Measurements from ENCODE around the gene TEDC1.

TEDC1 gene

GRCh38 chr14:105471823-105472485 is 19.1 kb upstream of the TEDC1 start:
- H3K4me2 ChIP-seq (ENCODE audit: low read length): no peak overlapping the region
- TF ChIP-seq EZH2phosphoT487 (IDR thresholded peaks at IDR 0.05; ENCODE audit: borderline replicate concordance, low read length) (no peak), CTCF (IDR thresholded peaks at IDR 0.05; ENCODE audit: low read depth, low read length, poor library complexity, severe bottlenecking) (no peak)
- peaks cover 28% of the 10 kb centered on the region for H3K4me1 ChIP-seq (ENCODE audit: control insufficient read depth, low read length)
- H3K27me3 ChIP-seq (ENCODE audit: control insufficient read depth, low read length): peaks cover 26% of the 10 kb centered on the region
- H3K4me3 ChIP-seq (ENCODE audit: low read length): no peak overlapping the region
- H3F3A ChIP-seq (ENCODE audit: control insufficient read depth, insufficient read depth): peaks cover 6% of the 10 kb centered on the region; the same call in 1 of the 2 replicates
- H3K36me3 ChIP-seq (ENCODE audit: control insufficient read depth, low read length): peaks cover 12% of the 10 kb centered on the region; the same call in 1 of the 2 replicates
- H3K27ac ChIP-seq (ENCODE audit: low read depth, low read length): no peak overlapping the region
- H3K9me2 ChIP-seq (replicated peaks; ENCODE audit: control insufficient read depth, low read length): no peaks in the 10 kb centered on the region
- no peaks in the 10 kb centered on the region for H3K9me3 ChIP-seq (ENCODE audit: control insufficient read depth, insufficient read depth, low read length)
- H3K79me2 ChIP-seq (ENCODE audit: control insufficient read depth, low read length): no peaks in the 10 kb centered on the region
- H4K20me1 ChIP-seq (ENCODE audit: control insufficient read depth, insufficient read depth, low read depth, low read length): no peaks in the 10 kb centered on the region

GRCh38 chr14:105472486-105472991 is 18.5 kb upstream of the TEDC1 start:
- Histone ChIP-seq H3K9me3 (ENCODE audit: control insufficient read depth, insufficient read depth, low read length) (no peaks in the 10 kb centered on the region), H3K4me2 (ENCODE audit: low read length) (no peak overlapping the region), H3K27me3 (ENCODE audit: control insufficient read depth, low read length) (peaks cover 30% of the 10 kb centered on the region), H3K4me3 (ENCODE audit: low read length) (no peak overlapping the region), H3F3A (ENCODE audit: control insufficient read depth, insufficient read depth) (peaks cover 6% of the 10 kb centered on the region; the same call in 1 of the 2 replicates), H3K27ac (ENCODE audit: low read depth, low read length) (no peak overlapping the region), H3K79me2 (ENCODE audit: control insufficient read depth, low read length) (no peaks in the 10 kb centered on the region), H4K20me1 (ENCODE audit: control insufficient read depth, insufficient read depth, low read depth, low read length) (no peaks in the 10 kb centered on the region), H3K4me1 (ENCODE audit: control insufficient read depth, low read length) (peaks cover 28% of the 10 kb centered on the region), H3K36me3 (ENCODE audit: control insufficient read depth, low read length) (peaks cover 10% of the 10 kb centered on the region; the same call in 1 of the 2 replicates), H3K9me2 (replicated peaks; ENCODE audit: control insufficient read depth, low read length) (no peaks in the 10 kb centered on the region)
- TF ChIP-seq CTCF (IDR thresholded peaks at IDR 0.05; ENCODE audit: low read depth, low read length, poor library complexity, severe bottlenecking): no peak

GRCh38 chr14:105473033-105473676 is 17.9 kb upstream of the TEDC1 start:
- TF ChIP-seq CTCF (IDR thresholded peaks at IDR 0.05; ENCODE audit: low read depth, low read length, poor library complexity, severe bottlenecking): no peak
- no peak for TF ChIP-seq EZH2phosphoT487 (IDR thresholded peaks at IDR 0.05; ENCODE audit: borderline replicate concordance, low read length)
- peaks cover 33% of the 10 kb centered on the region for H3K27me3 ChIP-seq (ENCODE audit: control insufficient read depth, low read length)
- H3K36me3 ChIP-seq (ENCODE audit: control insufficient read depth, low read length): peaks cover 8% of the 10 kb centered on the region; the same call in 1 of the 2 replicates
- H3K9me3 ChIP-seq (ENCODE audit: control insufficient read depth, insufficient read depth, low read length): no peaks in the 10 kb centered on the region
- no peaks in the 10 kb centered on the region for H4K20me1 ChIP-seq (ENCODE audit: control insufficient read depth, insufficient read depth, low read depth, low read length)
- no peaks in the 10 kb centered on the region for H3K79me2 ChIP-seq (ENCODE audit: control insufficient read depth, low read length)
- H3K4me1 ChIP-seq (ENCODE audit: control insufficient read depth, low read length): peaks cover 28% of the 10 kb centered on the region
- no peaks in the 10 kb centered on the region for H3K9me2 ChIP-seq (replicated peaks; ENCODE audit: control insufficient read depth, low read length)
- H3K27ac ChIP-seq (ENCODE audit: low read depth, low read length): no peak overlapping the region
- no peak overlapping the region; the same call in 1 of the 2 replicates for H3K4me3 ChIP-seq (ENCODE audit: low read length)
- peak overlapping the region; percentile 66 for H3K4me2 ChIP-seq (ENCODE audit: low read length)
- H3F3A ChIP-seq (ENCODE audit: control insufficient read depth, insufficient read depth): peaks cover 6% of the 10 kb centered on the region; the same call in 1 of the 2 replicates
